IPS DF 19.7 (cell line): ENCODE data around the gene MRPL36.
"Not testable (repeated sequence)": the region's sequence is repeated elsewhere in the genome, so short reads cannot be mapped to it uniquely, and the experiment has no call there.

ENCODE experiments used
- DNase-seq: peaks from one replicate; pipeline ENCODE4 v3.0.0-alpha.2; 2013; ENCODE audit warnings: low read depth, low spot score

Gene MRPL36

DNA sequence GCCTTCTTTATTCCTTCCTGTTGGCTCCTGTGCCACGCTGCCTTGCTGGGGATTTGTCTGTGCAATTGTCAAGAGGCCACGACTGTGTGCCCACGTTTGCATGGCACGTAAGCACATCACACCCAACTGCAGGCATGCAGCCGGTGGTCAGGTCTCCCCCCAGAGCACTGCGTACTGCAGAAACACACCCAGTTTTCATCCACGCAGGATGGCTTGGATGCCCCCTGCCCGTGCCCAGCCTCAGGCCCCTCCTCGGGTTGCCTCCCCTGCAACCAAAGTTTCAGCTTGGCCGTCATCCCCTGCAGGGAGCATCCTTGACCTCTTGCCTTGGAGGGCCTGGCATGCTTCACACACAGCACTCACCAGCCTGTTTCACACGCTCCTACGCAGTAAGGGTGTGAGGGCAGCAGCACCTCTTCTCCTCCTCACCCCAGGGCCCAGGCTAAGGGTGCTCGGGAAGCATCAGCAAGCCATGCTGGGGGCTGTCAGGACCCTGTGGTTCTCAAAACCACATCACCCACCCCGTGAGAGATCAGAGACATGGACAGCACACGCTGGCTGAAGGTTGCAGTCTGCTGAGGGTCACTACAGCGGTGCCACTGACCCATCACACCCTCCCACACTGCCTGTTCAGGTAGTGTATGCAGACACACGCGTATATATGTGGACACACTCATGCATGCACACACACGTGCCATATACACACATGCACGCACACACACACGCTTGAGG lies 3.1 kb downstream of the MRPL36 start:
- no peak for DNase-seq

DNA sequence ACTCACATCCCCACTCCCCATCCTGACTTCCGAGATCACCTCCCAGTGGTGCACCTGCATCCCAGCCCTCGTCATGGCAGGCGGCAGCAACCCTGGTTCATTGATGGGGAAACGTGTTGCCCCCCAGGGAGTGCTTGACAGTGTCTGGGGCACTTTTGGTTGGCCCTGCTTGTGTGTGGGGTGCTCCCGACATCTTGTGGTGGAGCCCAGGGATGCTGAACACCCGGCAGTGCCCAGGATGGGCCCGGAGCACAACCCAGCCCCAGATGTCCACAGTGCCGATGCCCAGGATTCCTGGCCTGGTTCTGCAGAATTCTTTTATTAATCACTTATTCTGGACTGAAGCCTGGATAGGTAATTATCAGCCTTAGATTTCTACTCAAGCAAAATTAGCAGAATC lies 3.7 kb downstream of the MRPL36 start:
- DNase-seq, result no peak

DNA sequence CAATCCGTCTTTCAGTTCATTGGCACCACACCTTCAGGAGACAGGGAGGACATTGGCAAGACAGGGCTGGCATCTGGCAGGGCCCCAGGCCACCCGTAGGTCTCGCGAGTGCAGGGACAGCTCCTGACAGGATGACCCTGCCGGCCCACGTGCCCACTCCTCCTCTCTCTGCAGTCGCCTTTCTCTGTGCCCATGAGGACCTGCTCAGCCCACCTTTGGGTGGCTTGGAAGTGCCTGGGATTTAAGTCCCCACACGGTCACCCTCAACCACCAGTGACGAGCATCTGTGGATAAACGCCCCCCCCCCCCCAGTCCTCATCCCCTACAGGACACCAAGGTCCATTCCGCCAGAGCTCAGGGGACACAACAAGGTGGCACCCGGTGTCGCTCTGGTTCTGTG lies 4.1 kb downstream of the MRPL36 start:
- DNase-seq, result no peak

DNA sequence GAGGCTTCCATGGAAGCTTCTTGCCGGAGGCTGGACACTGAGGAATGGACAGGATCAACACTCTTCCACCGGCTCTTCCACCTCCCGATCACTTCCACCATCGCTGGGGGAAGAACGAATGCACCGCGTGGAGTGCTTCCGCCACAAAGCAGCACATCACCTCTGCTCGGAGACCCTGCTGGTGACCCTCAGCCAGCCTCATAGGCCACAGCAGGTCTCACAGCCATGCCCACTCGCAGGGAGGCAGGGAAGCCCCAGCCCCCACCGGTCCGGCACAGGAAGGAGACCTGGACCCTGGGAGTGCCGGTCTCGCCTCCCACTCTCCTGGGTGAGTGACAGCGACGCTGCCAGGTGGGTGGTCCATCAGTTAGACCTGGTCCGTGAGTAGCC lies 4.7 kb downstream of the MRPL36 start:
- DNase-seq, result no peak

DNA sequence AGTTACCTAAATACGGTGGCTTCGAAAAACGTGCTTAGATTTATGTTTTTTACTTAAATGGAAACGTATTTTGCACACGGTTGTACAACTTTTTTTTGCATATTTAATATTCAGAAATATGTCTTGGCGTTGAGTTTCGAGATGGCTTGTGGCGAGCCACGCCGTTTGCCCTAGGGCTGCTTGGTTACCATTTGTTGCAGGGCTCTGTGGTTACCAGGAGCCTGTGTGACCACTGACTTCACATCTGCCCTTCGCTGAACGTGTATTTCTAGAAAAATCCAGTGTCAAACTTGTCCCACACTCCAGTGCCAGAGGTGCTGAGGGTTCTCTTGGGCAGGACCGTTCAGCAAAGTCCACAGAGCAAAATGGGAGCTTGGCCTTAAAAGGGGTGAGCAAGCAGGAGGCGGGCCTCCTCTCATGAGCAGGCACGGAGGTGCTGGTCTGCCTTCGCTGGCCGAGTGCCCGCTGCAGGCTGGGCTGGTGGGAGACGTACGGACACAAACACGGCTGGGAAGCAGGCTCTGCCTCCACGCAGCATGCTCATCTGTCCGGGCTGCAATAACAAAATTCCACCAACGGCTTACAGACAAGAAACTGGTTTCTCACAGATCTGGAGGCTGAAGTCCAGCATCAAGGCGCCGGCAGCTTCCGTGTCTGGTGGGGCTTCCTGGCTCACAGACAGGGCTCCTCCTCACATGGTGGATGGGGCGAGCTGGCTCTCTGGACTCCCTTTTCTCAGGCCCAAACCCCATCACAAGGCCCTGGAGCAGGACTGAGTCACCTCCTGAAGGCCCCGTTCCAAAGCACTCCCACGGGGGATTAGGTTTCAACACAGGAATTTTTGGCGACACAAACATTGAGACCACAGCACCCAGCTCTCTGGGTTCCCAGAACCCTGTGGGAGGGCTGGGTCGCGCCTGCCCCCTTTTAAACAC lies 5.4 kb downstream of the MRPL36 start:
- DNase-seq, result no peak

DNA sequence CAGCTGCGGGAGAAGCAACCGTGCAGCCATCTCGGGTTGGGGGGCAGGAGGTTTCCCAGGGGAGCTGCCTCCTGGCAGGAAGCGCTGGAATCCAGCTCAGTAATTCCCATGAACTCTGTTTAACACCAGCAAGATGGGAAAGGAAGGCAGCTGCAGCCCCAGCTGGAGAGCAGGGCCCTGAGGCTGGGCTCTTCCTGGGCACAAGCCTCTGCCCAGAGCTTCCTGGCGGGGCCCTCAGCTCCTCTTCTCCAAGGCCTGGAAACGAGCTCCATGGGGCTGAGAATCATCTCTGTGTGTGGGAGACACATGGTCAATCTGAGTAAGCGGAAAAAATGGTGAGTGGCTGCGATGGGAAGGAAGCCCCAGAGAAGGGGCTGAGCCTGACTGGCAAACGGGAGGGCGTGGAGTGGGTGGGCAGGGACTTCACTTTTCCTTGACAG lies 6.3 kb downstream of the MRPL36 start:
- no peak for DNase-seq

DNA sequence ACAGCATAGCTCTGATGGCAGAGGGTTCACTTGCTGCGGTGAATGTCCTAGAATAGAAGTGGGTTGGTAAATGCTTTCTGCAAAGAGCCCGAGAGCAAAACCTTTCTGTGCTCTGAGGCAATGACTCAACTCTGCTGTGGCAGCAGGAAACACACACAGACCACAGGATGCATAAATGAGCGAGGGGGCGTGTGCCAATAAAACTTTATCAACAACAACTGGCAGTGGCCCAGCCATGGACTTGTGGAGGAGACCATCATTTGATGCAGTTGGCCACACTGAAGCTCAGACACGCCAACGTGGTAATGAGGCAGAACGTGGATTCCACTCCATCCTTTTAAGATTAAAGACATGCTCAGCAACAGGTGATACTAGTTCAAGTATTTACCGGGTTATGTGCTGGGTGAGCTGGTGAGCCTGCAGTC lies 6.8 kb downstream of the MRPL36 start:
- DNase-seq, result no peak

DNA sequence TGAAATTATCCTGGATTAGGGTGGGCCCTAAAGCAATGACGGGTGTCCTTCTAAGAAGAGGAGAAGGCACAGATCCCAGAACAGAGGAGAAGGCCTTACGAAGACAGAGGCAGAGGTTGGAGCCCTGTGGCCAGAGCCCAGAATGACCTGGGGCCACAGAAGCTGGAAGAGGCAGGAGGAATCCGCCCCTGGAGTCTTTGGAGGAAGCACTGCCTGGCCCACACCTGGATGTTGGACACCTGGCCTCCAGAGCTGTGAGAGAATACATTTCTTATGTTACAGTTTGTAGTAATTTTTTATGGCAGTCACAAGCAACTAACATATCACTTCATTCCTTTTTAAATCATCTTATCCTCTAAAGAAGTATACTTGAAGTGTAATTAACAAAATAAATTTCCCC lies 8.5 kb downstream of the MRPL36 start:
- DNase-seq, result no peak

DNA sequence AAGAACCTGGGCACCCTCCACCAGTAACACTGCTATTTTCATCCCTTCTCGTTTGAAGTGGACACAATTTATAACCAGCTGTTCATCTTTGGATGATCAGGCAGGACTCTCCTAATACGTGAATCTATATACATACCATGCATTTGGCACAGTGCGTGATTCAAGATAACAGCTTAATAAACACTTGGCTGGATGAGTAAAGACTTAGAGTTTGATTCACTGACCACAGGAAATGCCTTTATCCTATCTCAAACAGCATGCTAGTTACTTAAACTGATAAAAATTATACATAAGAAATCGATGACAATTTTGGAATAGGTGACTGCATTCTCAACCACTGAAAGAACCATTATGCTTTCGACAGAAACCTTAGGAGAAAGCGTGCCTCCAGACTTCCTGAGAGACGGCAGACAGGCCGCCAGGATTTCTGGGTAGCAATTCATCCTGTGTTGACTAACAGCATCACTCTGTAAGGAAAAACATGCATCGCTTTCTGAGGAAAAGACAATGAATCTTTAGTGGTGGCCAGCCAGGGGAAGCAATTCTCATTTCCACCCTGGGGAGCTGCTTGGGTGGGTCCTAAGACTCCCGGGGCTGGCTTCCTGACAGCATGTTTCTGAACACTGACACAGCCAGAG lies 9.7 kb downstream of the MRPL36 start:
- DNase-seq, result no peak

DNA sequence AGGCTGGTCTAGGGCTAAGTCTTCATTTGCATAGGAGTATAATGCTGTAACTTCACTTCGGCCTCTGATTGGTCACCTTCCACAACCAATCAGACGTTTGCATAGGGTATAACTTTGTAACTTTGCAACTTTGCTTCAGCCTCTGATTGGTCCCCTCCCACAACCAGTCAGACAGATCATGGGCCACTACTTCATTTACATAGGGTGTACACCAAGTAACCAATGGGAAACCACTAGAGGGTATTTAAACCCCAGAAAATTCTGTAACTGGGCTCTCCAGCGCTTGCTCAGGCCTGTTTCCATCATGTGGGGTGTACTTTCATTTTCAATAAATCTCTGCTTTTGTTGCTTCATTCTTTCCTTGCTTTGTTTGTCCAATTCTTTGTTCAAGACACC lies 10.2 kb downstream of the MRPL36 start:
- not testable (repeated sequence) for DNase-seq

DNA sequence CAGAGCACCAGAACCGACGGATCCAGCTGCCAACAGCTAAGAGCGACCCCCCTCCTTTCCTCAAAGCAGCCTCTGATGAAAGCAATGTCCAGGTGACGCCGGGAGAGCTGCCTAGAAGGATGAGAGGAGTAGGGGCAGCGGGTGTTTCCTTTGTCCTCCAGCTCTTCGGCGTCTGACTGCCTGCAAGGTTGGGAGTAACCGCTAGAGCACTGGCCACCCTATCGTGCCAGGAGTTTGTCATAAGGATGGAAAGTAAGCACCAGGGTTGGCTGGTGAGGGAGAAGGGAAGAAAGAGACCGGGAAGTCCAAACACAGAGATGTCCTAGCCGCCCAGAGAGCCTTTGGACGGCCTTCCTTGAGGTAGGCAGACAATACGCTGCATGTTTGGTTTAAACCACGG lies 10.8 kb downstream of the MRPL36 start:
- no peak for DNase-seq

DNA sequence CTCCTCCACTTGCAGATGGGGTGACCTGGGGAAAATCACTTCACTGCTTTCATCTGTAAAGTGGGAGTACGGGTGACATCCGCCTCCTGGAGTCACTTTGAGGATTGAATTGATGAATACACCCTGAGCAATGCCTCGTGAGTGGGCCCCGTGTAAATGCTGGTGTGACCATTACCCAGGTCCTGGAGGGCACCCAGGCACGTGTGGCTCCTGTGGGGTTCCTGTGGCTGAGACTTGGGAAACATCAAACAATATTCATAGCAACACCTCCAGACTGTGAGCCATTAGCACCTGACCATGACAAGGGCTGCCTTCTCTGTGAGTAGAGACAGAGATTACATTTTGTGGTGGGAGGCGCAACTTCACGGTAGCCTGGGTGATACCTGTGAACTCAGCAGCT lies 11.4 kb downstream of the MRPL36 start:
- no peak for DNase-seq

DNA sequence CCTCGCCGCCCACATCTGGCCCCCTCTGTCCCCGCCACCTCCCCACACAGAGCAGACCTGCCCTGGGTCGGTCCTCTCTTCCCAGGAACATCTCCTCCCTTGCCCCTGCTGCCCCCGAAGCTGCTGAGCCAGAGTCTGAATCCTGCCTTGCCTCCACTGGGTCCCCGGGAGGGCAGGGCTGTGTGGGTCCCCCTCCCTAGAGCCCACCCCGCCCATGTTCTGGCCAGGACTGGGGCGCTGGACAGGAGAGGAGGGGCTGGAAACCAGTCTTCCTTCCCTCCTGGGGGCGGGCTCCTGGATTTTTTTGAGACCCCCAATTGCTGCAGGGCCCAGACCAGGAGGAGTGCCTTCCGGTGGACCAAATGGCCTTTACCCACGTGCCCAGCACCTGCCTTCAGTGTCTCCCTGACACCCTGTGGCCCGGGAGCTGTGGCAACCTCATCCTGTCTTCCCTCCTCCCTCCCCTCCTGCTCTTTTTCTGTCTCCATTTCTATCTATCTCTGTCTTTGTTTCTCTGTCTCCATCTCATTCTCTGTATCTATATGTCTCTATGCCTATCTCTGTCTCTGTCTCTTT lies 12.1 kb downstream of the MRPL36 start:
- no peak for DNase-seq

DNA sequence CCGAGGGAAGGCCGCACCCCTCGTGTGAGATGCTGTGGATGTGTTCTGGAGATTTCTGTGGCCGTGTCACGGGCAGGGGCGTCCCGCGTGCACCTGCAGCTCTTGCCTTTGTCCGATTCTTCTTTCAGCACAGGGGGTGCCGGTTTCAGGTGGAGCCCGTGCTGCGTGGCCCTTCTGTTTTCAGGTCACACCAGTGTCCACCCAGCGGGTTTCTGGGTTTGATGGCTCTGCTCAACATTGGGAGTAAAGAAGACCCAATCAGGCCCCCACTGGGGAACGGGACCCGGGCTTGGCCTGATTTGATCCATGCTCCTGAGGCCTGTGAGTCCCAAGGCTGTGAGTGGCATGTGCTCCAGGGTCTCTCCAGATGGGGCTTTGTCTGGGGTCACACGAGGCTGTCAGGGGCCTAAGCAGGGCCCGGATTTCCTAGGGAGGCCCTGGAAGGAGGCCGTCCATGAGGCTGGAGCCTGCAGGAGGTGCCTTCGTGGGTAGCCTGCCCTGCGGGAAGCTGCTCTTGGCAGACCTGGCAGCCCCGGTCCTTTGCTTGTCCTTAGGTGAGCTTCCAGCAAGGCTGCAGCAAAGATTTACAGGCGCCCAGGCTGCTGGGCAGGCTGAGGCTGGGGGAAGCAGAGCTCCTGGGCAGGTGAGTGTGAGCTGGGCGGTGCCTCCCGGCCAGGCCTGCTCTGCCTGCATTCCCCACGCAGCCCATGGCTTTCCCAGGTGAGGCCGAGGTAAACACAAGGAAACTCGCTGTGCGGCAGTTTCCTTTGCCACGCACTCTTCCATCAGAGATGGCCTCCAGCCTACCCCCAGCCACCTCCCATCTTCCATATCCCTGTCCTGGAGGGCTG lies 12.8 kb downstream of the MRPL36 start:
- no peak for DNase-seq

DNA sequence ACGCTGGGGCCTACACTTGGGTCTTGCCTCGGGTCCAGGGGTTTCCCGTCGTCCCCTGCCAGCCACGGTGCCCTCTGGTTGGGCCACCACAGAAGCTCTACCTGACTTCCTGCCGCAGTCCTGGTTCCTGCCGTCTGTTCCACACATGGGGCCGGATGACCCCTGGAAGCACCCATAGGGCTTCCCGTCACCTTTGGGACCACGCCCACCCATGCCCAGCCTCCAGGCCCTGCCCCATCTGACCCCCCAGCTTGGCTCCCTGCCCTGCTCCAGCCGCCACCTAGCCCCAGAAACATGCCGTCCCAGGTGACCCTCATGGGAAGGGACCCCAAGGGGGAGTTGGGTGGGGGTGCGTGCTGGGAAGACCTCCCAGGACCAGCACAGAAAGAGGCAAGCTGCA lies 13.7 kb downstream of the MRPL36 start:
- DNase-seq, result no peak

DNA sequence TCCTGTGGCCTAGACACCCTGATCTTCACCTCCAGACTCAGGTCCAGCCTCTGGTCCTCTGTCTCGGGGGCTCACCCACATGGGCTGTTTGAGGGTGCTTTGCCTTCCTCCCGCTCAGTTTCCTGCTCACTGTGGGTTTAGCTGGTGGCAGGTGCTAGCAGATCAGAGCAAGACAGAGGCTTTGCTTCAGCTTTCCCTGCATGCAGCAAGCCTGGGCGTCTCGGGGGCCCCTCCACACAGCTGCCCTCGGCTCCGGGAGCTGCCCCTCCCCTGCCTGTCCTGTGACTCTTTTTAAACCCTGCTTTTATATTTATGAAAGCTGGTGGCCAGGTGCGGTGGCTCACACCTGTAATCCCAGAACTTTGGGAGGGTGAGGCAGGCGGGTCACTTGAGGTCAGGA lies 14.6 kb downstream of the MRPL36 start:
- no peak for DNase-seq

DNA sequence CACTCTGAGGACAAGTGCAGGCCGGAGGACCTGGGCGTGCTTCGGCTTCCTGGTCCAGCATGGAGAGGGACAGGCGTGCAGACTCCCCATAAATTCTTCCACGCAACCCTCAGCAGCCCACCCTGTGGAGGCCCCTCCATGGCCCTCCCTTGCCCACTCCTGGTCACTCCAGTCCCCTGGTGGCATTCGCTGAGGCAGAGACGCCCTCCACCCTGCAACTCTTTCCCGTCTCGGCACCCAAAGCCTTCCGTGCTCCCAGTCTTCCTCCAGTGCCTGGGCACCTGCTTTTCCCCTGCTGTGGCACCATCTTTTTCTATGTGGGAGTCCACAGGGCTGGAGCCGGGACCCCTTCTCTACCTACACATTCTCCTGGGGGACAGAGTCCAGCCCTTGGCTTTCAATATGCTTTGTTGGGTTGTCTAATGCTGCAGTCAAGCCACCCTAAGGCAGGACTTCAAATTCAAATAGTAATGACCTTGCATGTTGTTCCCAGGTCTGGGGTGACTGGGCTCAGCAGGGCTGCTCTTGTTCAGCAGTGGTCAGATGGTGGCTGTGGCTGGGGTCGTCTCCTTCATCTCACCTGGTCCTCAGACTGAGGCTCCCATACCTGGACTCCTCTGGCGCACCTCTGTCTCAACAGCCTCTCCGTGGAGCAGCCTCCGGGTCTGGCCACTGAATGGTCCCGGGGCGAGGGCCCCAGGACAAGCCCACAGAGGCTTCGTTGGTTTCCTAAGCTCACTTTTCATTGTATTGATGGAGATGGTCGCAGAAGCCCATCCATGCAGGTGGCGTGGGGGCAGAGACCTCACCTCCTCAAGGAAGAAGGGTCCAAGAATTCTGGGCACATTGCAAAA lies 15.2 kb downstream of the MRPL36 start:
- no peak for DNase-seq

DNA sequence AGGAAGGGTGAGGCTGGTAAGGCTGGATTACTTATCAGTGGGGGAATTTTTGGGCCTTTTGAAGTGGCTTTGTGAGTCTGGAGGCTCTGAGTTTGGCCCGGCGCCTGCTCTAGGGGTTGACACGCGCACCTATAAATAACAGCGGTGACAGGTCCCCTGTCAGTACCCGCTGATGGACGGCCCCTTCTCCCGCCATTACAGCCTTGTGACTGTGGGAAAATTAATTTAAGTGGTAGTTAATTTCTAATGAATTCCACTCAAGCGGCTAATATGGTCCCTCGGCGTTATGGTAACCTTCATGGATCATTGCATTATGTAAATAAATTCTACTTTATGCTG lies 16.5 kb downstream of the MRPL36 start:
- no peak for DNase-seq

DNA sequence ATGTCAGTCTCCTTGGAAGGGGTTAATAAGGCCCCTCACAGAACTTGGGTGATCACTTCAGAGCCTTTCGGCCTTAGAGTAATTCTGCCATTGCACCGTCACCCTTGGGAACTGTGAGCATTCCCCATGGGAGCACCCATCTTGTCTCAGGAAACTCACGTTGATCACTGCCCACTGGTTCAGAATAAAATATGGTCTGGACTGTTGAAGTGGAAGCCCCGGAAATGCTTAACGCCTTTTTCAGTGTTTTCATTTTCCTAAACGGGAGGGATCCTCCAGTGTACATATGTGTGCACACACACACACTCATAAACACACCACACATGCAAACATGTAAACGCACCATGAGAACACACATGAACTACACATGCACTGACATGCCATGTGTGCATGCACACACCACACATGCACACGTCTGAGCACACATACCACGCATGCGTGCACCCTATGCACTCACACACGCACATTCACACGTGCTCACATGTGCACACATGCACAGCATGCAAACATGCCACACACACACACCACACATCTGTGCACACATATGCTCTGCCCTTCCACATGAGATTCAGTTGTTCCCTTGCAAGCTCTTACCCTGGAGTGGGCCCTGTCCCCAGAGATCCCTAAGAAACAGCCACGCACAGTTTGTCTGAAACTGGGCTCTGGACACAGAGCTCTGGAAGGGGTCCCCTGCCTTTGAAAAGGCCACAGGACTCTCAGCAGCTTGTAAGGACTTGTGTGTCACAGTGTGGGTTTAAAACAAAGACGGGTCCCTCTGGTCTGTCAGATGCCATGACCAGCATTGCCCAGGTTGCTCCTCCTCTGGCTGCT lies 17.0 kb downstream of the MRPL36 start:
- no peak for DNase-seq
